SU-DHL-6 (cell line): ENCODE measurements around the gene SFRP5.

Source experiments
- H2AFZ ChIP-seq: fragments of 200-600 bp; sonication (generic); 2 replicates; pipeline ENCODE4 v1.6.1; 2014; ENCODE audit warnings: low read depth, mild to moderate bottlenecking, moderate library complexity, mixed read lengths, antibody characterized with exemption, low read length; ENCODE audit not compliant: severe bottlenecking
- H3F3A ChIP-seq: fragments of 200-600 bp; shearing (Covaris generic); 2 replicates; pipeline ENCODE4 v1.6.0; 2016; ENCODE audit warnings: antibody characterized with exemption, mild to moderate bottlenecking; ENCODE audit not compliant: insufficient read depth
- H3K27ac ChIP-seq: fragments of 200-600 bp; sonication (generic); 2 replicates; pipeline ENCODE4 v1.5.1; 2016; ENCODE audit warnings: low read depth, mild to moderate bottlenecking, low read length, moderate library complexity, mixed read lengths
- H3K27me3 ChIP-seq: fragments of 200-600 bp; sonication (generic), shearing (Covaris generic); 2 replicates; pipeline ENCODE4 v1.6.0; 2014; ENCODE audit warnings: mild to moderate bottlenecking, low read length
- H3K36me3 ChIP-seq: fragments of 200-600 bp; sonication (generic); 2 replicates; pipeline ENCODE4 v1.6.1; 2014; ENCODE audit warnings: mild to moderate bottlenecking, low read length, mixed read lengths
- H3K4me2 ChIP-seq: fragments of 300-600, 200-600 bp; shearing (Covaris generic), sonication (generic); 2 replicates; pipeline ENCODE4 v1.6.0; 2014; ENCODE audit warnings: low read length, low read depth, mild to moderate bottlenecking; ENCODE audit not compliant: poor library complexity, severe bottlenecking
- H3K4me3 ChIP-seq: fragments of 200-600 bp; sonication (generic); 2 replicates; pipeline ENCODE4 v1.5.1; 2014; ENCODE audit warnings: antibody characterized with exemption, low read length, mild to moderate bottlenecking, mixed read lengths; ENCODE audit not compliant: insufficient read depth, poor library complexity, severe bottlenecking
- H3K79me2 ChIP-seq: fragments of 200-600 bp; sonication (generic); 2 replicates; pipeline ENCODE4 v1.6.1; 2014; ENCODE audit warnings: mild to moderate bottlenecking, low read length, moderate library complexity; ENCODE audit not compliant: insufficient read depth
- H3K9ac ChIP-seq: fragments of 200-600 bp; sonication (generic); 2 replicates; pipeline ENCODE4 v1.7.0; 2014; ENCODE audit warnings: mild to moderate bottlenecking, low read length
- H3K9me2 ChIP-seq: fragments of 200-600 bp; sonication (generic); replicated peaks from 2 replicates; pipeline ENCODE4 v1.6.1; 2014; ENCODE audit warnings: low read length; ENCODE audit not compliant: insufficient read depth
- H3K9me3 ChIP-seq: fragments of 200-600 bp; sonication (generic); 2 replicates; pipeline ENCODE4 v1.6.1; 2014; ENCODE audit warnings: low read length, mixed read lengths; ENCODE audit not compliant: insufficient read depth
- H4K20me1 ChIP-seq: fragments of 200-600 bp; sonication (generic); 2 replicates; pipeline ENCODE4 v1.6.1; 2014; ENCODE audit warnings: low read depth, mild to moderate bottlenecking, antibody characterized with exemption, low read length, moderate library complexity, mixed read lengths
- CTCF ChIP-seq: fragments of 200-600 bp; sonication (generic); IDR thresholded peaks from one replicate; pipeline ENCODE4 v1.5.1; 2017; ENCODE audit warnings: antibody characterized with exemption, mild to moderate bottlenecking, low read length, moderate library complexity; ENCODE audit not compliant: insufficient read depth, poor library complexity, severe bottlenecking
- EZH2phosphoT487 ChIP-seq: fragments of 200-600 bp; sonication (generic), shearing (Covaris generic); conservative IDR thresholded peaks from 2 replicates; pipeline ENCODE4 v1.6.1; 2018; ENCODE audit warnings: mild to moderate bottlenecking, antibody characterized with exemption, low read length, moderate library complexity, mixed read lengths

SFRP5 gene

DNA sequence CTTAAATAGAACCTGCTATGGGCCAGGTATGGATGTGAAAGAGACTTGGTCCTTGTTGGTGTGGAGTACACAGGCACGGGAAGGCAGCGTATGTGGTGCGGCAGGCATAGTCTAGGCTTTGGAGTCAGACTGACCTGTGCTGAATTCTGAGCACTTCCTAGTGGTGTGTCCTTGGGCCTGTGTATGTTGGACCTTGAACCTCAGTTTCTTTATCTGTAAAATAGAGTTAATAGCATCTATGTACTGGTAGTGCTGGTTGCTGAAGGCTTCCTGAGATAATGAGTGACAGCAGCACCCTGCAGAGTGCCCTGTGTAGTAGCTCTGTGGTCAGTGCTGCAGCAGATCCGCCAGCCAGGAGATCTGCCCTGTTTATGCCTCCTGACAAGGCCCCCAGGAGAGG, 5.3 kb upstream of the SFRP5 start:
- TF ChIP-seq CTCF (no peak), EZH2phosphoT487 (no peak)
- H3K9me2 ChIP-seq = no peaks in the 10 kb centered on the region
- no peaks in the 10 kb centered on the region for H3K9me3 ChIP-seq
- H3K4me2 ChIP-seq = no peak overlapping the region
- H3K27ac ChIP-seq = no peak overlapping the region
- H3K79me2 ChIP-seq = no peaks in the 10 kb centered on the region
- H3K36me3 ChIP-seq = no peaks in the 10 kb centered on the region
- H3K4me3 ChIP-seq = no peak overlapping the region
- H3K27me3 ChIP-seq = no peaks in the 10 kb centered on the region
- H2AFZ ChIP-seq = no peak overlapping the region
- no peaks in the 10 kb centered on the region for H4K20me1 ChIP-seq
- H3K9ac ChIP-seq = no peak overlapping the region
- no peaks in the 10 kb centered on the region for H3F3A ChIP-seq

GRCh38 chr10:97774811-97775294, 3.1 kb upstream of the SFRP5 start:
- H3K9me2 ChIP-seq = no peaks in the 10 kb centered on the region
- H3K27me3 ChIP-seq = no peaks in the 10 kb centered on the region
- TF ChIP-seq EZH2phosphoT487 = no peak
- TF ChIP-seq CTCF = no peak
- no peaks in the 10 kb centered on the region for H3F3A ChIP-seq
- H4K20me1 ChIP-seq = no peaks in the 10 kb centered on the region
- no peak overlapping the region for H3K27ac ChIP-seq
- H3K4me2 ChIP-seq = no peak overlapping the region
- H3K36me3 ChIP-seq = no peaks in the 10 kb centered on the region
- H3K9me3 ChIP-seq = no peaks in the 10 kb centered on the region
- H3K9ac ChIP-seq = no peak overlapping the region
- H2AFZ ChIP-seq = no peak overlapping the region
- no peaks in the 10 kb centered on the region for H3K79me2 ChIP-seq
- no peak overlapping the region for H3K4me3 ChIP-seq

DNA sequence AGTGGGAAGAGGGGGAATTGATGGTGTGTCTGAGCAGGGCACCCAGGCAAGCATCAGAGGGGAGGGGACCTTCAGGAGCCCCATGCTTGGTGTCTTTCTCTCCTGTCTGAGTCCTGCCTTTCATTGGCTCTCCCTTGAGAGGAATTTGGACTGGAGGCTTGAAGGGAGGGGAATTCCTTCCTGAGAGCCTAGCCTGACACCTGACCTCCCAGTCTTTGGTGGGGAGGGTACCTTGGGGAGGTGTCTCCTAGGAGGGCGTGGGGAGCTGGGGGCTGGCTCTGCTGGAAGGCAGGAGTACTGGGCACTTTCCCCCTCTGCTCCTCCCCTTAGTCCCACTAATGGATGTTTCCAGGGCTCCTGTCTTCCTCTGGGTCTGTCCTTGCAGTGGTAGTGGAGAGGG, 1.3 kb upstream of the SFRP5 start:
- Histone ChIP-seq H3K36me3 (no peaks in the 10 kb centered on the region), H2AFZ (no peak overlapping the region), H3K9ac (no peak overlapping the region), H3K9me3 (no peaks in the 10 kb centered on the region), H3K79me2 (no peaks in the 10 kb centered on the region), H3F3A (no peaks in the 10 kb centered on the region), H3K27me3 (no peaks in the 10 kb centered on the region), H3K9me2 (no peaks in the 10 kb centered on the region), H3K4me2 (no peak overlapping the region), H3K4me3 (no peak overlapping the region), H3K27ac (no peak overlapping the region), H4K20me1 (no peaks in the 10 kb centered on the region)
- TF ChIP-seq EZH2phosphoT487 (no peak), CTCF (no peak)
